Measurements from ENCODE around the gene DDX47. TPM values are rescaled to one million over a fixed set of nuclear protein-coding genes. Genes with fewer than 3 reads are reported as not detected.

Gene DDX47
- total and polyA plus RNA-seq, 2 of the 13 experiments (the other 11 are each of a cell fraction or from before 2014, with no cell fraction given) = 48.5 to 78.7 TPM

DNA sequence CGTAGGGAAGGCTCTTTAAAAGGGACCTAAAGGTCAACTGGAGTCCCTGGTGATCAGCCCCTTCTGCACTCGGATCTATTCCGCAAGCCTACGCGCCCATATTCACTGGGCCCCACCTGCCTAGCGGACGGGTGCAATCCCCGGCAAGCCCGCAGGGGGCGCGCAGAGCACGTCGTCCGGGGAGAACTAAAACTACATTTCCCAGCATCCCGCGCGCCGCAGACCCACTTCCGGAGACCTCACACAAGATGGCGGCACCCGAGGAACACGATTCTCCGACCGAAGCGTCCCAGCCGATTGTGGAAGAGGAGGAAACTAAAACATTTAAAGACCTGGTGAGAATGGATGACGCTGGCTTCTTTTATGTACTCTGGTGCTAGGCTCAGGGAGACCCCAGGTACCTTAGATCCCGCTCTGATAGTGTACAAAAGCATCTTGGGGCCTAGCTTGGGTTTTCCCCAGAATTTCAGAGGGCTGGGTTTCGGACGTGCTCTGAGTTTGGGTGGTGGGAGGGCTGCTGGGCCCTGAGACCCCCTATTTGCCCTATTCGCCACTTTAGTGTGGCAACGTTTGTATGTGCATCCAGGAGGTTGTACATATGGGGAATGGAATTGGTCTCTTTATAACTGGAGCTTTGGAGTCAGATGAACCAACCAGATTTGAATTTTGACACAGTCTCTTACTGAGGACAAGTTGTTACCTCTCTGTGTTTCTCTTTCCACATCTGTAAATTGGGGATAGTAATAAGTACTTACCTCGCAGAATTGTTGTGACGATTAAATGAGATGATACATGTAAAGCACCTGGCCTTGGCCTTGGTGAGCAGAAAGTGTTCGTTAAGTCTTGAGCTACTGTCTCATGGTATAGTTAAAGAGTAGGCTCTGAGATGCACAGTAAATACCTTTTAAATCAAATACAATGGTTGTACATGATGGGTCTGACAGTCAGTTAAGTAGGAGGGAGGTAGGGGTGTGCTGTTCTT lies at the start of gene DDX47 (continued):
- TF ChIP-seq, protein P1, sequence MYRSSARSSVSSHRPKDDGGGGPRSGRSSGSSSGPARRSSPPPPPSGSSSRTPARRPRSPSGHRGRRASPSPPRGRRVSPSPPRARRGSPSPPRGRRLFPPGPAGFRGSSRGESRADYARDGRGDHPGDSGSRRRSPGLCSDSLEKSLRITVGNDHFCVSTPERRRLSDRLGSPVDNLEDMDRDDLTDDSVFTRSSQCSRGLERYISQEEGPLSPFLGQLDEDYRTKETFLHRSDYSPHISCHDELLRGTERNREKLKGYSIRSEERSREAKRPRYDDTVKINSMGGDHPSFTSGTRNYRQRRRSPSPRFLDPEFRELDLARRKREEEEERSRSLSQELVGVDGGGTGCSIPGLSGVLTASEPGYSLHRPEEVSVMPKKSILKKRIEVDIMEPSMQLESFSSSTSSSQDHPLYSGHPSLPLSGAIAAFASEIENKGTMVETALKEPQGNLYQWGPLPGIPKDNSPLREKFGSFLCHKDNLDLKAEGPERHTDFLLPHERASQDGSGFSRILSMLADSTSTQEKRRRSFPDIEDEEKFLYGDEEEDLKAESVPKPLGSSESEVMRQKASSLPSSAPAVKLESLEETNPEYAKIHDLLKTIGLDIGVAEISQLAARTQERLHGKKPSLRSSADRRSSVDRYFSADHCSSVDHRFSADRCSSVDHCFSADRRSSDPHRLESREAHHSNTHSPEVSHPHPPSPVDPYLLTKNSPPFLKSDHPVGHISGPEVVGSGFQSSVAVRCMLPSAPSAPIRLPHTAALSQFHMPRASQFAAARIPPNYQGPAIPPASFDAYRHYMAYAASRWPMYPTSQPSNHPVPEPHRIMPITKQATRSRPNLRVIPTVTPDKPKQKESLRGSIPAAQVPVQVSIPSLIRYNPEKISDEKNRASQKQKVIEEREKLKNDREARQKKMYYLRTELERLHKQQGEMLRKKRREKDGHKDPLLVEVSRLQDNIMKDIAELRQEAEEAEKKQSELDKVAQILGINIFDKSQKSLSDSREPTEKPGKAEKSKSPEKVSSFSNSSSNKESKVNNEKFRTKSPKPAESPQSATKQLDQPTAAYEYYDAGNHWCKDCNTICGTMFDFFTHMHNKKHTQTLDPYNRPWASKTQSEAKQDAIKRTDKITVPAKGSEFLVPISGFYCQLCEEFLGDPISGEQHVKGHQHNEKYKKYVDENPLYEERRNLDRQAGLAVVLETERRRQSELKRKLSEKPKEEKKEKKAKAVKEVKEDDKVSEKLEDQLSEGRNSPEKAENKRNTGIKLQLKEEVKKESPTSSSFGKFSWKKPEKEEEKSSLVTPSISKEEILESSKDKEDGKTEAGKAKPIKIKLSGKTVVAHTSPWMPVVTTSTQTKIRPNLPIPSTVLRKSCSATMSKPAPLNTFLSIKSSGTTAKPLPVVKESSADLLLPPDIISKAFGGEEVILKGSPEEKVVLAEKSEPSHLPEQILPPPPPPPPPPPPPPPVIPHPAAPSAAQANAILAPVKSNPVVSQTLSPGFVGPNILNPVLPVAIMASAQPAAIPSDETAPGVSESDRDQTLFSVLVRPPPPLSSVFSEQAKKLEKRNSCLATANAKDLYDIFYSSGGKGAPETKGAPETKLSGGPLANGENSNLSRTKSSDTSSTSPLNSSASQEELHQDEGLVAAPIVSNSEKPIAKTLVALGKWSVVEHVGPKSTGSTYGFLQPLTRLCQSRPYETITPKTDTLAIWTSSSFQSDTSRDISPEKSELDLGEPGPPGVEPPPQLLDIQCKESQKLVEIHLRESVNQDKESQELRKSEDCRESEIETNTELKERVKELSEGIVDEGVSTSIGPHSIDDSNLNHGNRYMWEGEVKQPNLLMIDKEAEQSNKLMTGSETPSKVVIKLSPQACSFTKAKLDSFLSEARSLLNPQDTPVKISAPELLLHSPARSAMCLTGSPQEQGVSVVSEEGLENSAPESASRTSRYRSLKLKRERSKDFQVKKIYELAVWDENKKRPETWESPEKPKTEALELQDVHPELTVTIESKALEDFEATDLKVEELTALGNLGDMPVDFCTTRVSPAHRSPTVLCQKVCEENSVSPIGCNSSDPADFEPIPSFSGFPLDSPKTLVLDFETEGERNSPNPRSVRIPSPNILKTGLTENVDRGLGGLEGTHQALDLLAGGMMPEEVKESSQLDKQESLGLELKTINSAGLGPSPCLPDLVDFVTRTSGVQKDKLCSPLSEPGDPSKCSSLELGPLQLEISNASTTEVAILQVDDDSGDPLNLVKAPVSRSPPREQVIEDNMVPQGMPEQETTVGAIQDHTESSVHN (CRISPR knock-in tag; IDR thresholded peaks at IDR 0.05) = no peak
- TF ChIP-seq, protein P2, sequence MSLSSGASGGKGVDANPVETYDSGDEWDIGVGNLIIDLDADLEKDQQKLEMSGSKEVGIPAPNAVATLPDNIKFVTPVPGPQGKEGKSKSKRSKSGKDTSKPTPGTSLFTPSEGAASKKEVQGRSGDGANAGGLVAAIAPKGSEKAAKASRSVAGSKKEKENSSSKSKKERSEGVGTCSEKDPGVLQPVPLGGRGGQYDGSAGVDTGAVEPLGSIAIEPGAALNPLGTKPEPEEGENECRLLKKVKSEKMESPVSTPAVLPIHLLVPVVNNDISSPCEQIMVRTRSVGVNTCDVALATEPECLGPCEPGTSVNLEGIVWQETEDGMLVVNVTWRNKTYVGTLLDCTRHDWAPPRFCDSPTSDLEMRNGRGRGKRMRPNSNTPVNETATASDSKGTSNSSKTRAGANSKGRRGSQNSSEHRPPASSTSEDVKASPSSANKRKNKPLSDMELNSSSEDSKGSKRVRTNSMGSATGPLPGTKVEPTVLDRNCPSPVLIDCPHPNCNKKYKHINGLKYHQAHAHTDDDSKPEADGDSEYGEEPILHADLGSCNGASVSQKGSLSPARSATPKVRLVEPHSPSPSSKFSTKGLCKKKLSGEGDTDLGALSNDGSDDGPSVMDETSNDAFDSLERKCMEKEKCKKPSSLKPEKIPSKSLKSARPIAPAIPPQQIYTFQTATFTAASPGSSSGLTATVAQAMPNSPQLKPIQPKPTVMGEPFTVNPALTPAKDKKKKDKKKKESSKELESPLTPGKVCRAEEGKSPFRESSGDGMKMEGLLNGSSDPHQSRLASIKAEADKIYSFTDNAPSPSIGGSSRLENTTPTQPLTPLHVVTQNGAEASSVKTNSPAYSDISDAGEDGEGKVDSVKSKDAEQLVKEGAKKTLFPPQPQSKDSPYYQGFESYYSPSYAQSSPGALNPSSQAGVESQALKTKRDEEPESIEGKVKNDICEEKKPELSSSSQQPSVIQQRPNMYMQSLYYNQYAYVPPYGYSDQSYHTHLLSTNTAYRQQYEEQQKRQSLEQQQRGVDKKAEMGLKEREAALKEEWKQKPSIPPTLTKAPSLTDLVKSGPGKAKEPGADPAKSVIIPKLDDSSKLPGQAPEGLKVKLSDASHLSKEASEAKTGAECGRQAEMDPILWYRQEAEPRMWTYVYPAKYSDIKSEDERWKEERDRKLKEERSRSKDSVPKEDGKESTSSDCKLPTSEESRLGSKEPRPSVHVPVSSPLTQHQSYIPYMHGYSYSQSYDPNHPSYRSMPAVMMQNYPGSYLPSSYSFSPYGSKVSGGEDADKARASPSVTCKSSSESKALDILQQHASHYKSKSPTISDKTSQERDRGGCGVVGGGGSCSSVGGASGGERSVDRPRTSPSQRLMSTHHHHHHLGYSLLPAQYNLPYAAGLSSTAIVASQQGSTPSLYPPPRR (CRISPR knock-in tag; IDR thresholded peaks at IDR 0.05; ENCODE audit: borderline replicate concordance) = peak; percentile 42; the same call in 1 of the 2 replicates
- TF ChIP-seq SMAD3 (CRISPR knock-in tag; IDR thresholded peaks at IDR 0.05) (peak; percentile 44; the same call in 1 of the 2 replicates), HES4 (CRISPR knock-in tag; IDR thresholded peaks at IDR 0.05; ENCODE audit: borderline replicate concordance) (no peak), DNMT3B (CRISPR knock-in tag; conservative IDR thresholded peaks at IDR 0.05) (0 out of 2 replicates have a peak, but pooled peaks have one; percentile 17), FOXK2 (IDR thresholded peaks at IDR 0.05) (no peak), ATF7-NPFF (CRISPR knock-in tag; IDR thresholded peaks at IDR 0.05; ENCODE audit: low read depth) (no peak), ZFX (CRISPR knock-in tag; IDR thresholded peaks at IDR 0.05; ENCODE audit: low read depth) (peak; percentile 99), CEBPB (IDR thresholded peaks at IDR 0.05; ENCODE audit: borderline replicate concordance, low read depth, low read length) (peak; percentile 29; the same call in 1 of the 2 replicates), MIER3 (CRISPR knock-in tag; IDR thresholded peaks at IDR 0.05; ENCODE audit: borderline replicate concordance) (peak; percentile 66; the same call in 1 of the 2 replicates), WIZ (CRISPR knock-in tag; IDR thresholded peaks at IDR 0.05) (no peak; the same call in 1 of the 2 replicates), YY1 (IDR thresholded peaks at IDR 0.05; ENCODE audit: insufficient read depth, insufficient replicate concordance, low read depth, low read length) (peak; percentile 98)
- TF ChIP-seq, protein P3, sequence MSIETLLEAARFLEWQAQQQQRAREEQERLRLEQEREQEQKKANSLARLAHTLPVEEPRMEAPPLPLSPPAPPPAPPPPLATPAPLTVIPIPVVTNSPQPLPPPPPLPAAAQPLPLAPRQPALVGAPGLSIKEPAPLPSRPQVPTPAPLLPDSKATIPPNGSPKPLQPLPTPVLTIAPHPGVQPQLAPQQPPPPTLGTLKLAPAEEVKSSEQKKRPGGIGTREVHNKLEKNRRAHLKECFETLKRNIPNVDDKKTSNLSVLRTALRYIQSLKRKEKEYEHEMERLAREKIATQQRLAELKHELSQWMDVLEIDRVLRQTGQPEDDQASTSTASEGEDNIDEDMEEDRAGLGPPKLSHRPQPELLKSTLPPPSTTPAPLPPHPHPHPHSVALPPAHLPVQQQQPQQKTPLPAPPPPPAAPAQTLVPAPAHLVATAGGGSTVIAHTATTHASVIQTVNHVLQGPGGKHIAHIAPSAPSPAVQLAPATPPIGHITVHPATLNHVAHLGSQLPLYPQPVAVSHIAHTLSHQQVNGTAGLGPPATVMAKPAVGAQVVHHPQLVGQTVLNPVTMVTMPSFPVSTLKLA (IDR thresholded peaks at IDR 0.05) = no peak

Measured in HepG2 (cell line).